ENCODE data around the gene SEC31A.
A peak's percentile ranks its signal among the peaks of the same experiment; 100 is the strongest.

SEC31A gene

GRCh38 chr4:82809619-82810018 is 81.3 kb downstream of the SEC31A start:
- no peak overlapping the region for H3K4me2 ChIP-seq (ENCODE audit: low read length)
- H3K4me3 ChIP-seq (ENCODE audit: low read length), result no peak overlapping the region
- TF ChIP-seq, protein P1, sequence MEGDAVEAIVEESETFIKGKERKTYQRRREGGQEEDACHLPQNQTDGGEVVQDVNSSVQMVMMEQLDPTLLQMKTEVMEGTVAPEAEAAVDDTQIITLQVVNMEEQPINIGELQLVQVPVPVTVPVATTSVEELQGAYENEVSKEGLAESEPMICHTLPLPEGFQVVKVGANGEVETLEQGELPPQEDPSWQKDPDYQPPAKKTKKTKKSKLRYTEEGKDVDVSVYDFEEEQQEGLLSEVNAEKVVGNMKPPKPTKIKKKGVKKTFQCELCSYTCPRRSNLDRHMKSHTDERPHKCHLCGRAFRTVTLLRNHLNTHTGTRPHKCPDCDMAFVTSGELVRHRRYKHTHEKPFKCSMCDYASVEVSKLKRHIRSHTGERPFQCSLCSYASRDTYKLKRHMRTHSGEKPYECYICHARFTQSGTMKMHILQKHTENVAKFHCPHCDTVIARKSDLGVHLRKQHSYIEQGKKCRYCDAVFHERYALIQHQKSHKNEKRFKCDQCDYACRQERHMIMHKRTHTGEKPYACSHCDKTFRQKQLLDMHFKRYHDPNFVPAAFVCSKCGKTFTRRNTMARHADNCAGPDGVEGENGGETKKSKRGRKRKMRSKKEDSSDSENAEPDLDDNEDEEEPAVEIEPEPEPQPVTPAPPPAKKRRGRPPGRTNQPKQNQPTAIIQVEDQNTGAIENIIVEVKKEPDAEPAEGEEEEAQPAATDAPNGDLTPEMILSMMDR (IDR thresholded peaks at IDR 0.05; ENCODE audit: low read depth, low read length), result no peak
- no peak for TF ChIP-seq EZH2phosphoT487 (IDR thresholded peaks at IDR 0.05; ENCODE audit: low read depth)
- H4K20me1 ChIP-seq (ENCODE audit: insufficient read depth, low read length), result no peaks in the 10 kb centered on the region
- H3K36me3 ChIP-seq (replicated peaks; ENCODE audit: low read depth, low read length), result no peaks in the 10 kb centered on the region
- no peaks in the 10 kb centered on the region for H3K27me3 ChIP-seq (ENCODE audit: low read depth, low read length)
- no peaks in the 10 kb centered on the region for H3K9me3 ChIP-seq (ENCODE audit: insufficient read depth, low read length)
- no peaks in the 10 kb centered on the region for H3K4me1 ChIP-seq (ENCODE audit: low read length)
- no peaks in the 10 kb centered on the region for H3K79me2 ChIP-seq (ENCODE audit: low read length)
- H3K27ac ChIP-seq (ENCODE audit: low read length), result no peak overlapping the region
- no peak overlapping the region for H2AFZ ChIP-seq (ENCODE audit: low read depth, low read length)
- no peak overlapping the region for H3K9ac ChIP-seq (ENCODE audit: low read length)

- peaks cover 3% of the 10 kb centered on the region; the same call in 1 of the 2 replicates for H3K27me3 ChIP-seq (ENCODE audit: low read depth, low read length)
These were observed 87.2 kb downstream of the SEC31A start for GRCh38 chr4:82803746-82804145.

DNA sequence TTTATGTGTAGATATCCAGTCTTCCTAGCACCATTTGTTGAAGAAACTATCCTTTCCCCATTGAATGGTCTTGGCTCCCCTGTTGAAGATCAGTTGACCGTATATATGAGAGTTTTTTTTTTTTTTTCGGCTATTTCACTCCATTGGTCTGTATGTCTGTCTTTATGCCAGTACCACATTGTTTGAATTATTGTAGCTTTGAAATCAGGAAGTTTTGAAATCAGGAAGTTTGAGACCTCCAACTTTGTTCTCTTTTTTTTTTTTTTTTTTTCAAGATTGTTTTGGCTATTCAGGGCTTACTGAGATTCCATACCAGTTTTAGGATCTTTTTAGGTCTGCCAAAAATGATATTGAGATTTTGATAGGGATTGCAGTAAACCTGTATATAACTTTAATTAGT is 88.0 kb downstream of the SEC31A start:
- no peak overlapping the region for H3K4me3 ChIP-seq (ENCODE audit: low read length)
- peaks cover 3% of the 10 kb centered on the region; the same call in 1 of the 2 replicates for H3K27me3 ChIP-seq (ENCODE audit: low read depth, low read length)
- H3K9ac ChIP-seq (ENCODE audit: low read length), result no peak overlapping the region
- no peak overlapping the region for H3K27ac ChIP-seq (ENCODE audit: low read length)
- H4K20me1 ChIP-seq (ENCODE audit: insufficient read depth, low read length), result no peaks in the 10 kb centered on the region
- H3K79me2 ChIP-seq (ENCODE audit: low read length), result no peaks in the 10 kb centered on the region
- H3K9me3 ChIP-seq (ENCODE audit: insufficient read depth, low read length), result no peaks in the 10 kb centered on the region
- no peak overlapping the region for H3K4me2 ChIP-seq (ENCODE audit: low read length)
- H3K36me3 ChIP-seq (replicated peaks; ENCODE audit: low read depth, low read length), result no peaks in the 10 kb centered on the region
- H3K4me1 ChIP-seq (ENCODE audit: low read length), result peaks cover 7% of the 10 kb centered on the region
- no peak for TF ChIP-seq EZH2phosphoT487 (IDR thresholded peaks at IDR 0.05; ENCODE audit: low read depth)
- TF ChIP-seq, protein P1 (IDR thresholded peaks at IDR 0.05; ENCODE audit: low read depth, low read length), result no peak
- no peak overlapping the region for H2AFZ ChIP-seq (ENCODE audit: low read depth, low read length)

More at GRCh38 chr4:82803746-82804145, 87.2 kb downstream of the SEC31A start:
- H3K27ac ChIP-seq (ENCODE audit: low read length), result no peak overlapping the region
- H3K79me2 ChIP-seq (ENCODE audit: low read length), result no peaks in the 10 kb centered on the region
- no peak overlapping the region for H2AFZ ChIP-seq (ENCODE audit: low read depth, low read length)
- no peak overlapping the region for H3K4me3 ChIP-seq (ENCODE audit: low read length)
- peaks cover 7% of the 10 kb centered on the region for H3K4me1 ChIP-seq (ENCODE audit: low read length)
- H4K20me1 ChIP-seq (ENCODE audit: insufficient read depth, low read length), result no peaks in the 10 kb centered on the region
- no peaks in the 10 kb centered on the region for H3K9me3 ChIP-seq (ENCODE audit: insufficient read depth, low read length)
- TF ChIP-seq, protein P1 (IDR thresholded peaks at IDR 0.05; ENCODE audit: low read depth, low read length), result no peak
- no peak for TF ChIP-seq EZH2phosphoT487 (IDR thresholded peaks at IDR 0.05; ENCODE audit: low read depth)
- no peaks in the 10 kb centered on the region for H3K36me3 ChIP-seq (replicated peaks; ENCODE audit: low read depth, low read length)
- H3K4me2 ChIP-seq (ENCODE audit: low read length), result no peak overlapping the region
- H3K9ac ChIP-seq (ENCODE audit: low read length), result no peak overlapping the region

DNA sequence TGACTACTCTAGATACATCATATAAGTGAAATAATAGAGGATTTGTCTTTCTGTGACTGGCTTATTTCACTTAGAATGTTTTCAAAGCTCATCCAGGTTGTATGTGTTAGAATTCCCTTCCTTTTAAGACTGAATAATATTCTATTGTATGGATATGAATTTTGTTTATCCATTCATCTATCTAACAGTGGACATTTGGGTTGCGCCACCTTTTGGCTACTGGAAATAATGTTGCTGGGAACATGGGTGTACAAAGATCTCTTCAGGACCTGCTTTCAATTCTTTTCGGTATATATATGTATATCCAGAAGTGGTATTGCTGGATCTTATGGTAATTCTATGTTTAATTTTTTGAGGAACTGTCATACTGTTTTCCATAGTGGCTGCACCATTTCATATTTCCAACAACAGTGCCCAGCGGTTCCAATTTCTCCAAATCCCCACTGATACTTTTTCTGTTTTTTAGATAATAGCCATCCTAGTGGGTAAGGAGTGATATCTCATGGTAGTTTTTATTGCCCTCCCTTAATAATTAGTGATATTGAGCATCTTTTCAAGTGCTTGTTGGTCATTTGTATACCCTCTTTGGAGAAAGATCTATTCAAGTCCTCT is 88.9 kb downstream of the SEC31A start:
- H3K4me2 ChIP-seq (ENCODE audit: low read length), result no peak overlapping the region
- H3K27me3 ChIP-seq (ENCODE audit: low read depth, low read length), result peaks cover 3% of the 10 kb centered on the region; the same call in 1 of the 2 replicates
- H3K9ac ChIP-seq (ENCODE audit: low read length), result no peak overlapping the region
- no peaks in the 10 kb centered on the region for H4K20me1 ChIP-seq (ENCODE audit: insufficient read depth, low read length)
- no peak overlapping the region for H2AFZ ChIP-seq (ENCODE audit: low read depth, low read length)
- no peak overlapping the region for H3K27ac ChIP-seq (ENCODE audit: low read length)
- H3K79me2 ChIP-seq (ENCODE audit: low read length), result no peaks in the 10 kb centered on the region
- H3K4me1 ChIP-seq (ENCODE audit: low read length), result peaks cover 7% of the 10 kb centered on the region
- no peaks in the 10 kb centered on the region for H3K36me3 ChIP-seq (replicated peaks; ENCODE audit: low read depth, low read length)
- H3K9me3 ChIP-seq (ENCODE audit: insufficient read depth, low read length), result no peaks in the 10 kb centered on the region
- H3K4me3 ChIP-seq (ENCODE audit: low read length), result no peak overlapping the region
- TF ChIP-seq, protein P1 (IDR thresholded peaks at IDR 0.05; ENCODE audit: low read depth, low read length), result peak; percentile 61
- no peak for TF ChIP-seq EZH2phosphoT487 (IDR thresholded peaks at IDR 0.05; ENCODE audit: low read depth)

Measured in OCI-LY3 (cell line).